Neural cell (in vitro differentiated cells): ENCODE results near the gene OLFM4. TPM values are rescaled to one million over a fixed set of nuclear protein-coding genes. Genes with fewer than 3 reads are reported as not detected.

Source experiments
- H2AFZ ChIP-seq: fragments of 200-600, 300-800 bp; sonication (generic), shearing (Covaris generic); 2 replicates; pipeline ENCODE4 v1.6.0; 2014; ENCODE audit warnings: low read depth, mild to moderate bottlenecking, antibody characterized with exemption, low read length, moderate library complexity
- H3F3A ChIP-seq: fragments of 200-600 bp; shearing (Covaris generic); 2 replicates; pipeline ENCODE4 v1.6.1; 2016; ENCODE audit warnings: mild to moderate bottlenecking, moderate library complexity, mixed read lengths, antibody characterized with exemption, low read length; ENCODE audit not compliant: insufficient read depth, poor library complexity, severe bottlenecking
- H3K27ac ChIP-seq: fragments of 200-600, 300-800 bp; sonication (generic), shearing (Covaris generic); 2 replicates; pipeline ENCODE4 v1.5.1; 2014; ENCODE audit warnings: mild to moderate bottlenecking, low read length, moderate library complexity
- H3K27me3 ChIP-seq: fragments of 300-800, 200-600 bp; sonication (generic), shearing (Covaris generic); 2 replicates; pipeline ENCODE4 v1.6.0; 2014; ENCODE audit warnings: mild to moderate bottlenecking, low read depth, low read length, moderate library complexity; ENCODE audit not compliant: insufficient read depth
- H3K36me3 ChIP-seq: fragments of 300-800, 200-600 bp; sonication (generic), shearing (Covaris generic); 2 replicates; pipeline ENCODE4 v1.5.1; 2014; ENCODE audit warnings: mild to moderate bottlenecking, antibody characterized with exemption, low read length, moderate library complexity; ENCODE audit not compliant: insufficient read depth
- H3K4me2 ChIP-seq: fragments of 300-800, 200-600 bp; sonication (generic), shearing (Covaris generic); 2 replicates; pipeline ENCODE4 v1.6.0; 2014; ENCODE audit warnings: mild to moderate bottlenecking, low read length
- H3K4me3 ChIP-seq: fragments of 300-800, 200-600 bp; sonication (generic), shearing (Covaris generic); 2 replicates; pipeline ENCODE4 v1.5.1; 2014; ENCODE audit warnings: mild to moderate bottlenecking, low read length, moderate library complexity
- H3K79me2 ChIP-seq: fragments of 200-600 bp; shearing (Covaris generic); replicated peaks from 2 replicates; pipeline ENCODE4 v1.6.0; 2014; ENCODE audit warnings: mild to moderate bottlenecking, low read length, moderate library complexity; ENCODE audit not compliant: insufficient read depth
- H3K9ac ChIP-seq: fragments of 300-800, 200-600 bp; sonication (generic), shearing (Covaris generic); 2 replicates; pipeline ENCODE4 v1.6.1; 2016; ENCODE audit warnings: mild to moderate bottlenecking, low read length, mixed read lengths
- H3K9me2 ChIP-seq: fragments of 200-600 bp; shearing (Covaris generic); 2 replicates; pipeline ENCODE4 v1.6.1; 2016; ENCODE audit warnings: mild to moderate bottlenecking, low read length, mixed read lengths; ENCODE audit not compliant: insufficient read depth
- H3K9me3 ChIP-seq: fragments of 200-600, 300-800 bp; sonication (generic), shearing (Covaris generic); 2 replicates; pipeline ENCODE4 v1.6.1; 2016; ENCODE audit warnings: mild to moderate bottlenecking, mixed run types, low read length, moderate library complexity, mixed read lengths
- H4K20me1 ChIP-seq: fragments of 200-600 bp; shearing (Covaris generic); 2 replicates; pipeline ENCODE4 v1.6.1; 2016; ENCODE audit warnings: mild to moderate bottlenecking, mixed run types; ENCODE audit not compliant: insufficient read depth
- CTCF ChIP-seq: fragments of 450-650 bp; IDR thresholded peaks from 2 replicates; pipeline ENCODE4 v1.5.1; 2014; ENCODE audit warnings: antibody characterized with exemption, mild to moderate bottlenecking, moderate library complexity; ENCODE audit not compliant: poor library complexity, severe bottlenecking
- EP300 ChIP-seq: fragments of 450-650 bp; conservative IDR thresholded peaks from 2 replicates; pipeline ENCODE4 v1.6.1; 2014; ENCODE audit warnings: antibody characterized with exemption, mild to moderate bottlenecking, moderate library complexity; ENCODE audit not compliant: poor library complexity, severe bottlenecking
- EZH2 ChIP-seq: fragments of 200-600, 300-800 bp; shearing (Covaris generic), sonication (generic); IDR thresholded peaks from 2 replicates; pipeline ENCODE4 v1.6.1; 2014; ENCODE audit warnings: antibody characterized with exemption, low read length, borderline replicate concordance, mild to moderate bottlenecking; ENCODE audit not compliant: insufficient read depth, poor library complexity, severe bottlenecking
- MXI1 ChIP-seq: fragments of 450-650 bp; conservative IDR thresholded peaks from 2 replicates; pipeline ENCODE4 v1.6.1; 2014; ENCODE audit warnings: antibody characterized with exemption, mild to moderate bottlenecking; ENCODE audit not compliant: poor library complexity, severe bottlenecking
- POLR2AphosphoS5 ChIP-seq: IDR thresholded peaks from 2 replicates; pipeline ENCODE4 v1.6.1; 2012
- RAD21 ChIP-seq: fragments of 450-650 bp; conservative IDR thresholded peaks from 2 replicates; pipeline ENCODE4 v1.6.1; 2014; ENCODE audit warnings: antibody characterized with exemption, mild to moderate bottlenecking, moderate library complexity
- REST ChIP-seq: IDR thresholded peaks from 2 replicates; pipeline ENCODE4 v1.6.1; 2012; ENCODE audit warnings: borderline replicate concordance
- SMC3 ChIP-seq: fragments of 450-650 bp; conservative IDR thresholded peaks from 2 replicates; pipeline ENCODE4 v1.6.1; 2014; ENCODE audit warnings: antibody characterized with exemption, mild to moderate bottlenecking, moderate library complexity; ENCODE audit not compliant: poor library complexity
- TAF1 ChIP-seq: IDR thresholded peaks from 2 replicates; pipeline ENCODE4 v1.6.1; 2012; ENCODE audit warnings: low read depth
- polyA plus RNA-seq: library from polyadenylated mRNA; depleted of rRNA; stranded (reverse); fragments of >200 nt; gene quantifications from 2 replicates; pipeline ENCODE4 v1.2.3, GENCODE V29; 2014

Gene OLFM4
- polyA plus RNA-seq, 1 donor from 2014 or later: 0.46 TPM

GRCh38 chr13:53020764-53021335, 7.8 kb upstream of the OLFM4 start:
- H2AFZ ChIP-seq: no peak overlapping the region
- no peak overlapping the region for H3K9ac ChIP-seq
- H3K79me2 ChIP-seq: no peaks in the 10 kb centered on the region
- H3K9me3 ChIP-seq: peaks cover 4% of the 10 kb centered on the region
- no peaks in the 10 kb centered on the region for H3K9me2 ChIP-seq
- H3K36me3 ChIP-seq: no peaks in the 10 kb centered on the region
- no peak overlapping the region for H3K4me2 ChIP-seq
- no peaks in the 10 kb centered on the region for H3F3A ChIP-seq
- no peak overlapping the region for H3K27ac ChIP-seq
- TF ChIP-seq REST (no peak), EP300 (no peak), POLR2AphosphoS5 (no peak), EZH2 (no peak), TAF1 (no peak), CTCF (no peak), SMC3 (no peak), RAD21 (no peak), MXI1 (no peak)
- peak overlapping the region; percentile 26 for H3K4me3 ChIP-seq
- no peaks in the 10 kb centered on the region for H3K27me3 ChIP-seq
- H4K20me1 ChIP-seq: no peaks in the 10 kb centered on the region

- Histone ChIP-seq H3K79me2 (no peaks in the 10 kb centered on the region), H3F3A (no peaks in the 10 kb centered on the region), H4K20me1 (no peaks in the 10 kb centered on the region), H3K36me3 (no peaks in the 10 kb centered on the region), H3K4me3 (no peak overlapping the region), H3K27ac (no peak overlapping the region), H3K27me3 (no peaks in the 10 kb centered on the region), H3K9me2 (no peaks in the 10 kb centered on the region), H3K9me3 (no peaks in the 10 kb centered on the region), H3K4me2 (no peak overlapping the region), H3K9ac (no peak overlapping the region), H2AFZ (no peak overlapping the region)
- TF ChIP-seq EZH2 (no peak), CTCF (no peak), EP300 (no peak), RAD21 (no peak)
Measured at GRCh38 chr13:53023246-53023645, 5.4 kb upstream of the OLFM4 start.
